Tibial artery (tissue), 4 donors: ENCODE data around the gene BCAN.

Experiments used
- DNase-seq, 2 donors: peaks; one replicate each; pipeline ENCODE4 v3.0.0-alpha.2; 2019
- H3K27ac ChIP-seq, 2 donors: fragments of 200-600 bp; sonication (generic) in 1 of 2; 1 replicate in 1 of 2; 2 replicates in 1 of 2; pipeline ENCODE4 v1.5.1; 2018 to 2019; ENCODE audit warnings: mild to moderate bottlenecking in 1 of 2
- H3K27me3 ChIP-seq, 2 donors: fragments of 200-600 bp; sonication (generic) in 1 of 2; one replicate each; pipeline versions ENCODE4 v1.5.1 to v1.6.0; 2016 to 2019
- H3K36me3 ChIP-seq, 3 donors: fragments of 200-600 bp; sonication (generic) in 2 of 3; one replicate each; pipeline ENCODE4 v1.5.1; 2016 to 2019; ENCODE audit warnings: mild to moderate bottlenecking in 2 of 3
- H3K4me1 ChIP-seq, 4 donors: fragments of 200-600 bp; sonication (generic) in 2 of 4; 1 replicate in 3 of 4; 2 replicates in 1 of 4; pipeline ENCODE4 v1.5.1; 2016 to 2019
- H3K4me3 ChIP-seq, 2 donors: fragments of 200-600 bp; sonication (generic) in 1 of 2; 1 replicate in 1 of 2; 2 replicates in 1 of 2; pipeline ENCODE4 v1.5.1; 2018 to 2019; ENCODE audit warnings: mild to moderate bottlenecking in 2 of 2
- H3K9me3 ChIP-seq, 3 donors: fragments of 200-600 bp; sonication (generic) in 1 of 3; one replicate each; pipeline ENCODE4 v1.5.1; 2016 to 2019
- intact Hi-C: fragments of 100-400 bp; cut with DNase I; formaldehyde crosslinking; loops from one replicate; pipeline ENCODE4 v1.15.0; 2023; ENCODE audit warnings: low total_unique reads
- TF ChIP-seq, protein P1 (sequence below), 2 experiments: fragments of 200-600 bp in 1 of 2; fragments of 450-650 bp in 1 of 2; IDR thresholded peaks; one replicate each; pipeline ENCODE4 v1.5.1; 2017 to 2019; ENCODE audit warnings: antibody characterized with exemption in 2 of 2, mild to moderate bottlenecking in 1 of 2, moderate library complexity in 1 of 2

The BCAN gene

DNA sequence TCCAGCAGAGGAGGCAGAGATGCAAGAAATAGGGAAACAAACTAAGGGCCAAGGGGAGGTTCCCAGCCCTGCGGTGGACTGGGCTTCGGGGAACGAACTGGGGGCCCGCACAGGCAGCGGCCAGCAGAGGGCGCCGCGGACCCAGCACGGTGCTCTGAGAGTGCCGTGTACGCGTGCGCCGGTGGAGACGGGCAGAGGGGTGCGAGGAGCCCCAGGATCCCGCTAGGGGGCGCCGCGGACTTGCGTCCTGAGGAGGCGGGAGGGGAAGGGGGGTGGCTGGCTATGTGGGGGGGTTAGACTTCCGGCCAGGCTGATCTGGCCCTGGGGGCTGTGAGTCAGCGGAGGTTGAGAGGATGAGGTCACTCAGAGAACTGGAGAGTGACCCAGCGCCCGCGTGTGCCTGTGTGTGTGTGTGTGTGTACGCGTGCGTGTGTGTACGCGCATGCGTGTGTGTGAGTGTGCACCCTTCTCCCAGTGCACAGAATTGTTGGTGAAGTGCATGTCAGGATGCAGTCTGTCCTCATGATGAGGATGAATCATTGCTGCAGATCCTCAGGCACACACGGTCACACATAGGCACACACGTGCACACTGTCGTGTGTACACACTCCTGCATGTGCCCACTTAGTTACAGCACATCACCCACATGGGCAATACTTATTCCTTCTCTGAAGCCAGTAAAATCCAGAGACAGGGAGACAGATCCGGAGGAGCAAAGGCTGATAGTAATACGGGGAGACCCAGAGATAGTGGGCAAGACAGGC lies 18.3 kb downstream of the BCAN start:
- peaks cover 0 to 84% (median 73%) of the 10 kb centered on the region in 4 donors for H3K4me1 ChIP-seq
- H3K9me3 ChIP-seq = no peaks in the 10 kb centered on the region
- TF ChIP-seq, protein P1, sequence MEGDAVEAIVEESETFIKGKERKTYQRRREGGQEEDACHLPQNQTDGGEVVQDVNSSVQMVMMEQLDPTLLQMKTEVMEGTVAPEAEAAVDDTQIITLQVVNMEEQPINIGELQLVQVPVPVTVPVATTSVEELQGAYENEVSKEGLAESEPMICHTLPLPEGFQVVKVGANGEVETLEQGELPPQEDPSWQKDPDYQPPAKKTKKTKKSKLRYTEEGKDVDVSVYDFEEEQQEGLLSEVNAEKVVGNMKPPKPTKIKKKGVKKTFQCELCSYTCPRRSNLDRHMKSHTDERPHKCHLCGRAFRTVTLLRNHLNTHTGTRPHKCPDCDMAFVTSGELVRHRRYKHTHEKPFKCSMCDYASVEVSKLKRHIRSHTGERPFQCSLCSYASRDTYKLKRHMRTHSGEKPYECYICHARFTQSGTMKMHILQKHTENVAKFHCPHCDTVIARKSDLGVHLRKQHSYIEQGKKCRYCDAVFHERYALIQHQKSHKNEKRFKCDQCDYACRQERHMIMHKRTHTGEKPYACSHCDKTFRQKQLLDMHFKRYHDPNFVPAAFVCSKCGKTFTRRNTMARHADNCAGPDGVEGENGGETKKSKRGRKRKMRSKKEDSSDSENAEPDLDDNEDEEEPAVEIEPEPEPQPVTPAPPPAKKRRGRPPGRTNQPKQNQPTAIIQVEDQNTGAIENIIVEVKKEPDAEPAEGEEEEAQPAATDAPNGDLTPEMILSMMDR (IDR thresholded peaks at IDR 0.05) = peak; percentile 99
- H3K27me3 ChIP-seq = peaks cover 0 to 16% of the 10 kb centered on the region in 2 donors
- H3K27ac ChIP-seq = peak overlapping the region; percentile 73 to 77
- intact Hi-C loops = loop anchor here (2.0 to 5.0 kb wide), 3 partner anchors 21 to 273 kb away; no protein-coding TSS in a partner anchor
- DNase-seq = peak; percentile 94 to 99
- no peaks in the 10 kb centered on the region for H3K36me3 ChIP-seq
- H3K4me3 ChIP-seq = peak overlapping the region in 1 of 2 donors; percentile 14

DNA sequence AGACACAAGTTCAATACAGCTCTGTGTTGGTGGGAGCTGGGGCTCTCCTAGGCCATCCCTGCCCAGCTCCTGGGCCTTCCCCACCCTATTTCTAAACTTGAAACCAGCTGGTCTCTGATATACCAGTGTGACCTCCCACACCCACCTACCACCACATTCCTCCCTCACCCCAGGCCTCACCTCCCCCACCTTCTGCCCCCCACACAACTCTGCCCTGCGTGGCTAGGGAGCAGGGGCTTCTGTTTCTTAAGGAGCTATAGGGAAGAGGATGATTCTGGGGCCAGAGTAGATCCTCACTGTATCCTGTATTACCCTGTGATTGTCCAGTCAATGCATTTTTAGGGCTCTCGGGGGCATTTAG lies 18.8 kb downstream of the BCAN start:
- no peak overlapping the region for H3K4me3 ChIP-seq
- TF ChIP-seq, protein P1 (IDR thresholded peaks at IDR 0.05) = no peak
- no peak for DNase-seq
- H3K9me3 ChIP-seq = no peaks in the 10 kb centered on the region
- no peaks in the 10 kb centered on the region for H3K36me3 ChIP-seq
- peak overlapping the region; percentile 73 to 77 for H3K27ac ChIP-seq
- peaks cover 0 to 90% (median 79%) of the 10 kb centered on the region in 4 donors for H3K4me1 ChIP-seq
- peaks cover 0 to 14% of the 10 kb centered on the region in 2 donors for H3K27me3 ChIP-seq
- intact Hi-C loops = no loop called here

DNA sequence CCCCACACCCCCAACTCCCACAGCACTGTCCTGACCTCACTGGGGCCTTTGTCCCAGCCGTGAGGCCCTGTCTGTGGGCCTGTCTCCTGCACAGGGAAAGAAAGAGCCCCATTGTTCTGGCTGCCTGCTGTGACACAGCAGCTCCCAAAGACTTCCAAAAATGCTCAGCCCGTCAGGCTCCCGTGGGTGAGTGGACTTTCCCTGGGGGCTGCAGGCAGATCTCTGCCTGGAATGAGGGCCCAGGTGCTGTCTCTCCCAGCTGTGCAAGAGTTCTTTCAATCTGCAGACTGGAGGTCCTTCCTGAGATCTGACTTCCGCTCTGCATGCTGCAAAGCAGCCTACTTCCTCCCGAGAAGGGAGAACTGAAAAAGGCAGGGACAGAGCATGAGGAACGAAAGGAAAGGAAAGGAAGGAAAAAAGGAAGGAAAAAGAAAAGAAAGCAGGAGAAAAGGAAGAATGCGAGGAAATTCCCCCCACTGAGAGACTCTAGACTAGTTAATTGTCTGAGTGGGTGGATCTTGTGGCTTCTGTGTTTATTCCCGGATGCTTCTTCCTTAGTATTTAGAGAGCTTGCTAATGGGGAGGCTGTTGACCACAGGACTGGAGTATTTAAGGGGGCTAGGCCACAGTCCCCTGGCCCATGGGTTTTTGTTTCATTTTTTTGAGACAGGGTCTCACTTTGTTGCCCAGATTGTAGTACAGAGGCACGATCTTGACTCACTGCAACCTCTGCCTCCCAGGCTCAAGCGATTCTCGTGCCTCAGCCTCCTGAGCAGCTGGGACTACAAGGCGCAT lies 20.3 kb downstream of the BCAN start:
- Histone ChIP-seq H3K27ac (peak overlapping the region; percentile 73 to 77), H3K4me1 (peaks cover 0 to 90% (median 78%) of the 10 kb centered on the region in 4 donors), H3K27me3 (no peaks in the 10 kb centered on the region), H3K9me3 (no peaks in the 10 kb centered on the region), H3K36me3 (no peaks in the 10 kb centered on the region), H3K4me3 (no peak overlapping the region)
- TF ChIP-seq, protein P1 (IDR thresholded peaks at IDR 0.05) = no peak
- DNase-seq = no peak
- intact Hi-C loops = no loop called here

DNA sequence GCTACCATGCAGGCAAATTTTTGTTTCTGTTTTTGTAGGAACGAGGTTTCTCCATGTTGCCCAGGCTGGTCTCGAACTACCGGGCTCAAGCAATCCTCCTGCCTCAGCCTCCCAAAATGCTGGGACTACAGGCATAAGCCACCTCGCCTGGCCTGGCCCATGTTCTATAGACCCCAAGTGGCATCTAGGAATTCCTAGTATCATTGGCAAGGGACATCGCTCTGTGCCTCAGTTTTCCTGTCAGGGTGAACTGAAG lies 20.8 kb downstream of the BCAN start:
- Histone ChIP-seq H3K9me3 (no peaks in the 10 kb centered on the region), H3K27me3 (no peaks in the 10 kb centered on the region), H3K4me1 (peaks cover 0 to 90% (median 79%) of the 10 kb centered on the region in 4 donors), H3K36me3 (no peaks in the 10 kb centered on the region), H3K27ac (peak overlapping the region; percentile 63 to 77), H3K4me3 (no peak overlapping the region)
- intact Hi-C loops = no loop called here
- DNase-seq = no peak
- TF ChIP-seq, protein P1 (IDR thresholded peaks at IDR 0.05) = no peak

DNA sequence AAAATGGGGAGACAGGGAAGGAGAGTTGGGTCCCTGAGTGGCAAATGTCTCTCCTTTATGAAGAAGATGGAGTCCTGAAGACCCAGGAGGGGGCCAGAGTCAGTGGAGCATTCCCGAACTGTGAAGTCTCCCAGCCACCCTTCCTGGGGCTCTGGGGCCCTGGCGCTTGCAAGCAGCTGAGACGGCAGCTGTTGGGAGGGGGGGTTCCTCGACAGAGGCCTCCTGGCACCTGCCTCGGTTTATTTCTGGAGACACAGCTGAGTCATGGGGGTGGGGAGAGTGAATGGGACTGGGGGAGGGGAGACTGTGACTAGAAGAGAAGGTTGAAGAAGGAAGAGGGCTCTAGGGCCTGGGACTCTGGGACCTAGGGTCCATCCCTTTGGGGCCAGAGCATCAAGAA lies 21.3 kb downstream of the BCAN start:
- TF ChIP-seq, protein P1 (IDR thresholded peaks at IDR 0.05) = no peak
- no peak overlapping the region for H3K4me3 ChIP-seq
- H3K9me3 ChIP-seq = no peaks in the 10 kb centered on the region
- H3K27me3 ChIP-seq = no peaks in the 10 kb centered on the region
- H3K36me3 ChIP-seq = no peaks in the 10 kb centered on the region
- DNase-seq = peak; percentile 42 to 91
- H3K4me1 ChIP-seq = peaks cover 0 to 90% (median 82%) of the 10 kb centered on the region in 4 donors
- intact Hi-C loops = no loop called here
- peak overlapping the region; percentile 63 to 77 for H3K27ac ChIP-seq
